ENCODE measurements around the gene TBC1D2B. TPM values are rescaled to one million over a fixed set of nuclear protein-coding genes. Genes with fewer than 3 reads are reported as not detected.

TBC1D2B gene
- total RNA-seq, 1 donor from 2014 or later: 103 TPM

GRCh38 chr15:78046796-78047341 is 30.6 kb downstream of the TBC1D2B start:
- intact Hi-C loops (cut with DNase I): no loop called here
- DNase-seq (ENCODE audit: low spot score) (no peak), ATAC-seq (no peak)

GRCh38 chr15:78045189-78045588 is 32.3 kb downstream of the TBC1D2B start:
- intact Hi-C loops (cut with DNase I): no loop called here
- ATAC-seq (no peak), DNase-seq (ENCODE audit: low spot score) (no peak)

GRCh38 chr15:78044407-78045155 is 32.9 kb downstream of the TBC1D2B start:
- intact Hi-C loops (cut with DNase I): no loop called here
- ATAC-seq (no peak), DNase-seq (ENCODE audit: low spot score) (no peak)

GRCh38 chr15:78041946-78042345 is 35.6 kb downstream of the TBC1D2B start:
- ATAC-seq (no peak), DNase-seq (ENCODE audit: low spot score) (no peak)
- intact Hi-C loops (cut with DNase I): no loop called here

GRCh38 chr15:78040653-78041244 is 36.8 kb downstream of the TBC1D2B start:
- intact Hi-C loops (cut with DNase I): no loop called here
- DNase-seq (ENCODE audit: low spot score) (no peak), ATAC-seq (peak; percentile 56)

GRCh38 chr15:78038585-78039247 is 38.8 kb downstream of the TBC1D2B start:
- intact Hi-C loops (cut with DNase I): no loop called here
- DNase-seq (ENCODE audit: low spot score) (no peak), ATAC-seq (no peak)

- ATAC-seq (no peak), DNase-seq (ENCODE audit: low spot score) (no peak)
- intact Hi-C loops (cut with DNase I): no loop called here
Measured at GRCh38 chr15:78037779-78038305, 39.7 kb downstream of the TBC1D2B start.

GRCh38 chr15:78037328-78037727 is 40.2 kb downstream of the TBC1D2B start:
- ATAC-seq (no peak), DNase-seq (ENCODE audit: low spot score) (no peak)
- intact Hi-C loops (cut with DNase I): no loop called here

GRCh38 chr15:78035861-78036476 is 41.5 kb downstream of the TBC1D2B start:
- DNase-seq (ENCODE audit: low spot score): no peak
- intact Hi-C loops (cut with DNase I): no loop called here

GRCh38 chr15:78035321-78035751 is 42.2 kb downstream of the TBC1D2B start:
- peak; percentile 57 for ATAC-seq
- no peak for DNase-seq (ENCODE audit: low spot score)
- intact Hi-C loops (cut with DNase I): no loop called here

More at GRCh38 chr15:78035861-78036476, 41.5 kb downstream of the TBC1D2B start:
- no peak for ATAC-seq

GRCh38 chr15:78034495-78035191 is 42.9 kb downstream of the TBC1D2B start:
- intact Hi-C loops (cut with DNase I): no loop called here
- DNase-seq (ENCODE audit: low spot score) (no peak), ATAC-seq (peak; percentile 76)

GRCh38 chr15:78033864-78034263 is 43.6 kb downstream of the TBC1D2B start:
- intact Hi-C loops (cut with DNase I): no loop called here
- ATAC-seq (no peak), DNase-seq (ENCODE audit: low spot score) (no peak)

- ATAC-seq (no peak), DNase-seq (ENCODE audit: low spot score) (no peak)
Measured at GRCh38 chr15:78032671-78033070, 44.8 kb downstream of the TBC1D2B start.

GRCh38 chr15:78024883-78025282 is 52.6 kb downstream of the TBC1D2B start:
- ATAC-seq (no peak), DNase-seq (ENCODE audit: low spot score) (no peak)
- intact Hi-C loops (cut with DNase I): no loop called here

More at GRCh38 chr15:78032671-78033070, 44.8 kb downstream of the TBC1D2B start:
- intact Hi-C loops (cut with DNase I): no loop called here

GRCh38 chr15:78024519-78024870 is 53.0 kb downstream of the TBC1D2B start:
- ATAC-seq: no peak
- intact Hi-C loops (cut with DNase I): no loop called here

GRCh38 chr15:78023865-78024518 is 53.5 kb downstream of the TBC1D2B start:
- ATAC-seq: peak; percentile 94
- intact Hi-C loops (cut with DNase I): no loop called here
- DNase-seq (ENCODE audit: low spot score): peak; percentile 72

More at GRCh38 chr15:78024519-78024870, 53.0 kb downstream of the TBC1D2B start:
- no peak for DNase-seq (ENCODE audit: low spot score)

- DNase-seq (ENCODE audit: low spot score): no peak
- intact Hi-C loops (cut with DNase I): no loop called here
- peak; percentile 7 for ATAC-seq
Measured at GRCh38 chr15:78023081-78023665, 54.3 kb downstream of the TBC1D2B start.

- intact Hi-C loops (cut with DNase I): no loop called here
- DNase-seq (ENCODE audit: low spot score) (no peak), ATAC-seq (no peak)
Measured at GRCh38 chr15:78021761-78022160, 55.8 kb downstream of the TBC1D2B start.

Data from sciatic nerve (tissue), 2 donors.